RWPE1 (cell line): ENCODE results near the gene UBQLN4.

ENCODE experiments used
- CTCF ChIA-PET: fragments of 350-600 bp; sonication (Branson Sonifier 250); formaldehyde crosslinking; extraction: SDS; loops from one replicate; lab custom pipeline; 2021; lab: Yijun Ruan, JAX
- POLR2A ChIA-PET: fragments of 400-600 bp; formaldehyde crosslinking; extraction: SDS; loops from one replicate; lab custom pipeline; 2020; ENCODE audit warnings: antibody characterized with exemption; ENCODE audit not compliant: low non-redundant PET; lab: Yijun Ruan, JAX
- DNase-seq: peaks from one replicate; pipeline ENCODE4 v3.0.0; 2012; ENCODE audit warnings: low spot score
- H3K27ac ChIP-seq: fragments of 450-650 bp; 2 replicates; pipeline ENCODE4 v1.5.1; 2017
- CTCF ChIP-seq: fragments of 450-650 bp; conservative IDR thresholded peaks from 2 replicates; pipeline ENCODE4 v1.5.1; 2017; ENCODE audit warnings: low read depth, mild to moderate bottlenecking

Gene UBQLN4

GRCh38 chr1:156060937-156061636 is 7.5 kb upstream of the UBQLN4 start, which contains the start of gene RAB25:
RAB25 (plus strand) TSS chr1:156061160; CDS start chr1:156061401, 241 bp downstream.
- no peak within 1 kb of the TSS for H3K27ac ChIP-seq
- DNase-seq: peak; percentile 96
- CTCF ChIA-PET: interaction anchor here (0.5 to 0.6 kb wide), 2 partner anchors 53 to 128 kb away, joined by 3 read pairs; no protein-coding TSS in a partner anchor
- no peak for TF ChIP-seq CTCF
- POLR2A ChIA-PET: no interaction called here

GRCh38 chr1:156056326-156056849 is 2.8 kb upstream of the UBQLN4 start:
- H3K27ac ChIP-seq: no peak overlapping the region
- POLR2A ChIA-PET: no interaction called here
- CTCF ChIA-PET: no interaction called here
- no peak for TF ChIP-seq CTCF
- no peak for DNase-seq

GRCh38 chr1:156055281-156056048 is 1.9 kb upstream of the UBQLN4 start:
- ChIA-PET CTCF (interaction anchor here (0.6 kb wide), 1 partner anchor 36 kb away, joined by 5 read pairs; no protein-coding TSS in a partner anchor), POLR2A (no interaction called here)
- DNase-seq: no peak
- peak overlapping the region; percentile 96 for H3K27ac ChIP-seq
- no peak for TF ChIP-seq CTCF

- ChIA-PET CTCF (interaction anchor here (0.7 kb wide), 1 partner anchor 40 kb away, joined by 3 read pairs; no protein-coding TSS in a partner anchor), POLR2A (no interaction called here)
- no peak for TF ChIP-seq CTCF
- H3K27ac ChIP-seq: peak within 1 kb of the TSS; percentile 96
- DNase-seq: peak; percentile 98
Measured at GRCh38 chr1:156054500-156055280, 1.1 kb upstream of the UBQLN4 start, which contains the start of gene LAMTOR2. LAMTOR2 (plus strand) TSS chr1:156054782; CDS start chr1:156054890, 108 bp downstream.

- no peak for TF ChIP-seq CTCF
- ChIA-PET POLR2A (no interaction called here), CTCF (interaction anchor here (0.6 to 0.9 kb wide), 4 partner anchors 20 to 266 kb away, joined by 4 to 5 read pairs (median 4); no protein-coding TSS in a partner anchor)
- DNase-seq: peak; percentile 77
- H3K27ac ChIP-seq: peak overlapping the region; percentile 96
Measured at GRCh38 chr1:156052862-156053767, 483 bp downstream of the UBQLN4 start.
